Calu3 (cell line): Measurements from ENCODE around the gene CCNE1. TPM values are rescaled to one million over a fixed set of nuclear protein-coding genes. Genes with fewer than 3 reads are reported as not detected.

ENCODE experiments used
- BruUV-seq: library from RNA; stranded (reverse); fragments of 400-500 nt; replicated peaks from 2 replicates; lab custom pipeline; 2021; lab: Mats Ljungman, UMichigan
- CTCF ChIA-PET: fragments of 300-600 bp; sonication (Branson Sonifier 250); formaldehyde crosslinking; loops from one replicate; lab custom pipeline; 2022; ENCODE audit warnings: antibody characterized with exemption; lab: Charles Lee
- DNase-seq: peaks from one replicate; pipeline ENCODE4 v3.0.0; 2022
- H3K27ac Mint-ChIP-seq: one replicate; pipeline ENCODE4 v1.8.0; 2022; ENCODE audit warnings: mixed read lengths; ENCODE audit not compliant: unreplicated experiment
- H3K27me3 Mint-ChIP-seq: one replicate; pipeline ENCODE4 v1.8.0; 2022; ENCODE audit warnings: mixed read lengths; ENCODE audit not compliant: unreplicated experiment
- H3K36me3 Mint-ChIP-seq: one replicate; pipeline ENCODE4 v1.8.0; 2022; ENCODE audit warnings: mild to moderate bottlenecking, moderate library complexity, mixed read lengths; ENCODE audit not compliant: insufficient read depth, unreplicated experiment
- H3K4me1 Mint-ChIP-seq: one replicate; pipeline ENCODE4 v1.8.0; 2022; ENCODE audit warnings: mild to moderate bottlenecking, low read depth, mixed read lengths; ENCODE audit not compliant: unreplicated experiment
- H3K4me3 Mint-ChIP-seq: one replicate; pipeline ENCODE4 v1.8.0; 2022; ENCODE audit warnings: mild to moderate bottlenecking, low read depth, moderate library complexity, mixed read lengths; ENCODE audit not compliant: unreplicated experiment
- H3K9me3 Mint-ChIP-seq: one replicate; pipeline ENCODE4 v1.8.0; 2022; ENCODE audit warnings: low read depth, mixed read lengths; ENCODE audit not compliant: unreplicated experiment
- intact Hi-C: fragments of 100-400 bp; cut with micrococcal nuclease; formaldehyde crosslinking; loops from one replicate; pipeline ENCODE4 v1.10.0; 2022; ENCODE audit not compliant: unreplicated experiment
- total RNA-seq: library from RNA; stranded (reverse); gene quantifications from 2 replicates; pipeline ENCODE4 v1.2.3, GENCODE V29; 2022
- TF ChIP-seq, protein P1 (sequence below): fragments of 200-600 bp; IDR thresholded peaks from one replicate; pipeline ENCODE4 v1.8.0; 2022; ENCODE audit warnings: antibody characterized with exemption; ENCODE audit not compliant: unreplicated experiment

The CCNE1 gene
- total RNA-seq, 1 experiment from 2014 or later, result 15.9 TPM

DNA sequence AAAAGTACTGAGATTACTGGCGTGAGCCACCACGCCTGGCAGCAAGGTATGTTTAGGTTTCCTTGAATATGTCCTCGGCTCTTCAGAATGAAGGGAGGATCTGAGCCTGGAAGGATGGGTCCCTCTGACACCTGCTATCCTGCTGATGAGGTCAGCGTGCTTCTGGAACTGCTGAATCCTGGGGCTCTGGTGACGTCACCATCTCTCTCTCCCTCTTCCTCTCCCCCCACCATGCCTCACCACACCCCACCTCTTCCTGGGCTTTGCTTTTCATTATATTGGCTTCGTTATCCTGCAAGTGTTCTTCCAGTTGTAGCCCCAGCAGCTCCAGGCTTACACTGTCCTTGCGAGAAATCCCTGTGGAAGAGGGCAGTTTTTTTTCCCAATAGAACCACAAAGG, 49.8 kb downstream of the CCNE1 start:
- CTCF ChIA-PET, result no interaction called here
- intact Hi-C loops, result no loop called here
- TF ChIP-seq, protein P1, sequence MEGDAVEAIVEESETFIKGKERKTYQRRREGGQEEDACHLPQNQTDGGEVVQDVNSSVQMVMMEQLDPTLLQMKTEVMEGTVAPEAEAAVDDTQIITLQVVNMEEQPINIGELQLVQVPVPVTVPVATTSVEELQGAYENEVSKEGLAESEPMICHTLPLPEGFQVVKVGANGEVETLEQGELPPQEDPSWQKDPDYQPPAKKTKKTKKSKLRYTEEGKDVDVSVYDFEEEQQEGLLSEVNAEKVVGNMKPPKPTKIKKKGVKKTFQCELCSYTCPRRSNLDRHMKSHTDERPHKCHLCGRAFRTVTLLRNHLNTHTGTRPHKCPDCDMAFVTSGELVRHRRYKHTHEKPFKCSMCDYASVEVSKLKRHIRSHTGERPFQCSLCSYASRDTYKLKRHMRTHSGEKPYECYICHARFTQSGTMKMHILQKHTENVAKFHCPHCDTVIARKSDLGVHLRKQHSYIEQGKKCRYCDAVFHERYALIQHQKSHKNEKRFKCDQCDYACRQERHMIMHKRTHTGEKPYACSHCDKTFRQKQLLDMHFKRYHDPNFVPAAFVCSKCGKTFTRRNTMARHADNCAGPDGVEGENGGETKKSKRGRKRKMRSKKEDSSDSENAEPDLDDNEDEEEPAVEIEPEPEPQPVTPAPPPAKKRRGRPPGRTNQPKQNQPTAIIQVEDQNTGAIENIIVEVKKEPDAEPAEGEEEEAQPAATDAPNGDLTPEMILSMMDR, result no peak
- no peaks in the 10 kb centered on the region for H3K9me3 Mint-ChIP-seq
- no peak overlapping the region for H3K4me3 Mint-ChIP-seq
- no peaks in the 10 kb centered on the region for H3K36me3 Mint-ChIP-seq
- no TSS peak for BruUV-seq
- DNase-seq, result no peak
- peaks cover 46% of the 10 kb centered on the region for H3K27me3 Mint-ChIP-seq
- no peaks in the 10 kb centered on the region for H3K4me1 Mint-ChIP-seq
- no peak overlapping the region for H3K27ac Mint-ChIP-seq

DNA sequence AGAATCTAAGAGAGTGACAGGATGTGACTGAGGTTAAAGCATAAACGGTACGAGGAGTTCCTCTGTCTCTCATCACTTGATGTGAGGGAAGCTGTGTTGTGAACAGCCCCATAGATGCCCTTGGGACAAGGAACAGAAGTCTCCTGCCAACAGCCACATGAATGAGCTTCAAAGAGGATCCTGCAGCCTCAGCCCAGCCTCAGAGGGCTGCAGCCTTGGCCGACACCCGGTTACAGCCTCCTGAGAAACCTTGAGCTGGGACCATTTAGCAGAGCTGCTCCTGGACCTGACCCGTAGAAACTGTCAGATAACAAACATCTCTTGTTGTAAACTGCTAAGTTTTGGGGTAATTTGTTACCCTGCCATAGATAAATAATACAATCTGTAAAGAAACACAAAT, 54.2 kb downstream of the CCNE1 start:
- Mint-ChIP-seq H3K27me3 (peaks cover 52% of the 10 kb centered on the region), H3K36me3 (no peaks in the 10 kb centered on the region), H3K4me3 (no peak overlapping the region), H3K4me1 (no peaks in the 10 kb centered on the region), H3K9me3 (no peaks in the 10 kb centered on the region), H3K27ac (no peak overlapping the region)
- intact Hi-C loops, result no loop called here
- TF ChIP-seq, protein P1, result no peak
- CTCF ChIA-PET, result no interaction called here
- no peak for DNase-seq
- BruUV-seq, result no TSS peak

DNA sequence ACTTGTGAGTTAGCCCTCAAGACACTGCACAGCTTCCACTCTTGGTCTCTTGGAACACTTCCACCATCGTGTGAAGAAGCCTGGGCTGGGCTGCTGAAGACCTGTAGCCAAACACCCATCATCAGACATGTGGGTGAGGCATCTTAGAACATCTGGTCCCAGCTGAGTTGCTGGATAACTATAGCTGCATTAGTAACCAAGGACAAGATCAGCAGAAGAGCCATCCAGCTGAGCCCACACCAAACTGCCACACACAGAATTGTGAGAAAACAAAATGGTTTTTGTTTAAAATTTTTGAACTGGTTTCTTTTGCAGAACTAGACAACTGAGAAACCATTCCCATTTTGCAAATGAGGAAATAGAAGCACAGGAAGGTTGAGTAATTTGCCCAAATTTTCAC, 56.2 kb downstream of the CCNE1 start:
- BruUV-seq, result no TSS peak
- Mint-ChIP-seq H3K9me3 (no peaks in the 10 kb centered on the region), H3K27ac (no peak overlapping the region), H3K27me3 (peaks cover 44% of the 10 kb centered on the region), H3K4me3 (no peak overlapping the region), H3K36me3 (no peaks in the 10 kb centered on the region), H3K4me1 (no peaks in the 10 kb centered on the region)
- TF ChIP-seq, protein P1, result no peak
- intact Hi-C loops, result no loop called here
- CTCF ChIA-PET, result no interaction called here
- no peak for DNase-seq

DNA sequence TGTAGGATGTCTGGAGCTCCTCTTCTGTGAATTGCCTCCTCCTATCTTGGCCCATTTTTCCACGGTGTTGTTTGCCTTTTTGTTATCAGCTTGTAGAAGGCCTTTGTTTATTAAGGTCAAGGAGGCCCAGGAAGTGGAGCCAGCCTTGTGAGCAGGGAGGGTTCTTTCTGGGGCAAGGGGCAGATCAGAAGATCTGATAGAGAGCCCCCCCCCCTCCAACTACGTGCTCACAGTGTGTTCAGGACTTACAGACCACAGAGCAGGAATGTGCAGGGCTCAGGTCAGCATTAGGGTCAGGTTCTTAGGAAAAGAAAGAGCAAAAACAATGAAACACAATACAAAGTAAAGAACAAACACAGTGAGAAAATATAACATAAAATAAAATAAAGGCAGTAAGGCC, 59.4 kb downstream of the CCNE1 start:
- DNase-seq, result no peak
- no peak overlapping the region for H3K27ac Mint-ChIP-seq
- H3K9me3 Mint-ChIP-seq, result no peaks in the 10 kb centered on the region
- H3K27me3 Mint-ChIP-seq, result peaks cover 41% of the 10 kb centered on the region
- CTCF ChIA-PET, result interaction anchor here (0.7 to 1.0 kb wide), 2 partner anchors 36 to 100 kb away, joined by 3 to 6 read pairs; no protein-coding TSS in a partner anchor
- no peak overlapping the region for H3K4me3 Mint-ChIP-seq
- no TSS peak for BruUV-seq
- no peaks in the 10 kb centered on the region for H3K36me3 Mint-ChIP-seq
- intact Hi-C loops, result no loop called here
- TF ChIP-seq, protein P1, result no peak
- H3K4me1 Mint-ChIP-seq, result peaks cover 2% of the 10 kb centered on the region
